ENCODE measurements around the gene ZNF341.

Gene ZNF341

GRCh38 chr20:33725607-33726264, 6.1 kb upstream of the ZNF341 start:
- H3K9me3 ChIP-seq (ENCODE audit: insufficient read depth, low read length, severe bottlenecking), result no peaks in the 10 kb centered on the region
- no peaks in the 10 kb centered on the region for H4K20me1 ChIP-seq (ENCODE audit: insufficient read depth, low read length)
- no peak overlapping the region for H2AFZ ChIP-seq (ENCODE audit: low read depth, low read length)
- peaks cover 5% of the 10 kb centered on the region for H3K4me1 ChIP-seq (ENCODE audit: insufficient read depth, low read length)
- H3K79me2 ChIP-seq (ENCODE audit: insufficient read depth, low read length), result no peaks in the 10 kb centered on the region
- no peak for TF ChIP-seq EZH2 (IDR thresholded peaks at IDR 0.05; ENCODE audit: borderline replicate concordance, low read depth, low read length, severe bottlenecking)
- TF ChIP-seq CTCF (IDR thresholded peaks at IDR 0.05; ENCODE audit: borderline replicate concordance, extremely low read depth, low read length, poor library complexity, severe bottlenecking), result no peak
- H3K27ac ChIP-seq (ENCODE audit: low read length), result no peak overlapping the region
- ATAC-seq (ENCODE audit: insufficient read depth, low read depth), result no peak
- H3K4me3 ChIP-seq (ENCODE audit: low read depth in 1 of 2, low read length in 2 of 2), result no peak overlapping the region
- H3K27me3 ChIP-seq (ENCODE audit: insufficient read depth, low read length, poor library complexity), result no peaks in the 10 kb centered on the region
- no peaks in the 10 kb centered on the region for H3K36me3 ChIP-seq (ENCODE audit: insufficient read depth, low read length)
- H3K4me2 ChIP-seq (ENCODE audit: insufficient read depth, low read length), result no peak overlapping the region
- H3K9ac ChIP-seq (ENCODE audit: low read depth, low read length), result no peak overlapping the region
- no peak for DNase-seq

GRCh38 chr20:33727115-33727479, 4.7 kb upstream of the ZNF341 start:
- H3K36me3 ChIP-seq (ENCODE audit: insufficient read depth, low read length), result no peaks in the 10 kb centered on the region
- no peaks in the 10 kb centered on the region for H3K79me2 ChIP-seq (ENCODE audit: insufficient read depth, low read length)
- ATAC-seq (ENCODE audit: insufficient read depth, low read depth), result no peak
- H3K4me1 ChIP-seq (ENCODE audit: insufficient read depth, low read length), result peaks cover 11% of the 10 kb centered on the region
- no peak for TF ChIP-seq CTCF (IDR thresholded peaks at IDR 0.05; ENCODE audit: borderline replicate concordance, extremely low read depth, low read length, poor library complexity, severe bottlenecking)
- TF ChIP-seq EZH2 (IDR thresholded peaks at IDR 0.05; ENCODE audit: borderline replicate concordance, low read depth, low read length, severe bottlenecking), result no peak
- H3K27me3 ChIP-seq (ENCODE audit: insufficient read depth, low read length, poor library complexity), result no peaks in the 10 kb centered on the region
- no peak for DNase-seq
- H4K20me1 ChIP-seq (ENCODE audit: insufficient read depth, low read length), result no peaks in the 10 kb centered on the region
- H3K9ac ChIP-seq (ENCODE audit: low read depth, low read length), result no peak overlapping the region
- H2AFZ ChIP-seq (ENCODE audit: low read depth, low read length), result no peak overlapping the region
- H3K9me3 ChIP-seq (ENCODE audit: insufficient read depth, low read length, severe bottlenecking), result no peaks in the 10 kb centered on the region
- H3K27ac ChIP-seq (ENCODE audit: low read length), result no peak overlapping the region
- no peak overlapping the region for H3K4me2 ChIP-seq (ENCODE audit: insufficient read depth, low read length)
- no peak overlapping the region for H3K4me3 ChIP-seq (ENCODE audit: low read depth in 1 of 2, low read length in 2 of 2)

- Histone ChIP-seq H3K4me1 (ENCODE audit: insufficient read depth, low read length) (peaks cover 18% of the 10 kb centered on the region), H3K27me3 (ENCODE audit: insufficient read depth, low read length, poor library complexity) (no peaks in the 10 kb centered on the region), H3K4me3 (ENCODE audit: low read depth in 1 of 2, low read length in 2 of 2) (no peak overlapping the region), H3K27ac (ENCODE audit: low read length) (no peak overlapping the region), H4K20me1 (ENCODE audit: insufficient read depth, low read length) (no peaks in the 10 kb centered on the region), H3K36me3 (ENCODE audit: insufficient read depth, low read length) (no peaks in the 10 kb centered on the region), H3K9ac (ENCODE audit: low read depth, low read length) (no peak overlapping the region), H2AFZ (ENCODE audit: low read depth, low read length) (no peak overlapping the region), H3K4me2 (ENCODE audit: insufficient read depth, low read length) (no peak overlapping the region), H3K79me2 (ENCODE audit: insufficient read depth, low read length) (no peaks in the 10 kb centered on the region), H3K9me3 (ENCODE audit: insufficient read depth, low read length, severe bottlenecking) (no peaks in the 10 kb centered on the region)
- DNase-seq (no peak), ATAC-seq (ENCODE audit: insufficient read depth, low read depth) (no peak)
- TF ChIP-seq CTCF (IDR thresholded peaks at IDR 0.05; ENCODE audit: borderline replicate concordance, extremely low read depth, low read length, poor library complexity, severe bottlenecking), result no peak
- TF ChIP-seq EZH2 (IDR thresholded peaks at IDR 0.05; ENCODE audit: borderline replicate concordance, low read depth, low read length, severe bottlenecking), result no peak
Measured at GRCh38 chr20:33727806-33728205, 4.0 kb upstream of the ZNF341 start.

All from DND-41 (cell line).